ENCODE measurements around the gene EXOC3L4. TPM values are rescaled to one million over a fixed set of nuclear protein-coding genes. Genes with fewer than 3 reads are reported as not detected.
"Not testable (repeated sequence)": the region's sequence is repeated elsewhere in the genome, so short reads cannot be mapped to it uniquely, and the experiment has no call there.

Gene EXOC3L4
- polyA plus RNA-seq, 12 donors: 0.11 to 1.8 (median 0.97) TPM; not detected in 2

- DNase-seq: peak; percentile 65
Measured at GRCh38 chr14:103104654-103105452, 10.3 kb downstream of the EXOC3L4 start.

GRCh38 chr14:103105580-103106150 lies 11.1 kb downstream of the EXOC3L4 start:
- DNase-seq: no peak

DNA sequence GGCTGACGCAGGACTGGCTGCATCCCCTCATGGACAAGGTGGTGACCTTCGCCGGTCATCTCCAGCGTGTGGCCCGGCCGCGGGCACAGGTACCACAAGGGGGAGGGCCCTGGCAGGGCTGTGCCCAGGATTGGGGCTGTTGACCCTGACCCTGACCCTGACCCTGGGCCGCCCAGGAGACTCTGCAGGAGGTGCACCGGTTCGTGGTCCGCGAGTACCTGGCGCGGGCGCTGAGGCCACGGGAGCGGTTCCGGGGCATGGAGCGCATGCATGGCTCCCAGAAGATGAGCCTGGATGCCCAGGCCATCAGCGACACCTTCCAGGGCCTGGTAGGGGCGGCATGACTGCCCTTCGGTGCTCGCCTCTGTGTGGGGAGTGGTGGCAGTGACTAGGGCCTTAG lies 12.9 kb downstream of the EXOC3L4 start:
- DNase-seq: no peak

GRCh38 chr14:103107941-103108748 lies 13.6 kb downstream of the EXOC3L4 start:
- no peak for DNase-seq

DNA sequence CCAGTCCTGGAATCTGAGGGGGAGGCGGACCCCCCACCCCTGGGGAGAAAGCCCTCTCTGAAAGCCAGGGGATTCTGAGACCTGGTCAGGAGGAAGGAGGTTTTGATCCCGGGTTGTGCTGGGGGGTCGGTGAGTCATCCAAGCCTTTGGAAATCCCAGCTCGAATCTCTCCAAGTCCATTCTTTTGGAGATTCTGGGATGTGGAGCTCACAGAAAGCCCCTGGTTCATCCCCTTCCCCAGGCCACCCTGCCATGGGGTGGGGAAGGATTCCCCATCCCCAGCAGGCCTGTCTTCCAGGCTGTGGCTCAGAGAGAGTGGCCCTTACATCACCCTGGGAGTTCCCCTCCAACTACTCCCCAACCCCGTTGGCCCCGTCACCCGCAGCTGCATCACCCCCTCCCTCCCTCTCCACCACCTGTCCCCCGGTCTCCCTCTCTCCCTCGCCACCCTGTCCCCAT lies 14.3 kb downstream of the EXOC3L4 start:
- DNase-seq: no peak

GRCh38 chr14:103109535-103110441 lies 15.3 kb downstream of the EXOC3L4 start:
- DNase-seq: peak; percentile 62

- no peak for DNase-seq
Measured at GRCh38 chr14:103110681-103111231, 16.2 kb downstream of the EXOC3L4 start.

GRCh38 chr14:103111232-103111868 lies 16.8 kb downstream of the EXOC3L4 start:
- DNase-seq: no peak

DNA sequence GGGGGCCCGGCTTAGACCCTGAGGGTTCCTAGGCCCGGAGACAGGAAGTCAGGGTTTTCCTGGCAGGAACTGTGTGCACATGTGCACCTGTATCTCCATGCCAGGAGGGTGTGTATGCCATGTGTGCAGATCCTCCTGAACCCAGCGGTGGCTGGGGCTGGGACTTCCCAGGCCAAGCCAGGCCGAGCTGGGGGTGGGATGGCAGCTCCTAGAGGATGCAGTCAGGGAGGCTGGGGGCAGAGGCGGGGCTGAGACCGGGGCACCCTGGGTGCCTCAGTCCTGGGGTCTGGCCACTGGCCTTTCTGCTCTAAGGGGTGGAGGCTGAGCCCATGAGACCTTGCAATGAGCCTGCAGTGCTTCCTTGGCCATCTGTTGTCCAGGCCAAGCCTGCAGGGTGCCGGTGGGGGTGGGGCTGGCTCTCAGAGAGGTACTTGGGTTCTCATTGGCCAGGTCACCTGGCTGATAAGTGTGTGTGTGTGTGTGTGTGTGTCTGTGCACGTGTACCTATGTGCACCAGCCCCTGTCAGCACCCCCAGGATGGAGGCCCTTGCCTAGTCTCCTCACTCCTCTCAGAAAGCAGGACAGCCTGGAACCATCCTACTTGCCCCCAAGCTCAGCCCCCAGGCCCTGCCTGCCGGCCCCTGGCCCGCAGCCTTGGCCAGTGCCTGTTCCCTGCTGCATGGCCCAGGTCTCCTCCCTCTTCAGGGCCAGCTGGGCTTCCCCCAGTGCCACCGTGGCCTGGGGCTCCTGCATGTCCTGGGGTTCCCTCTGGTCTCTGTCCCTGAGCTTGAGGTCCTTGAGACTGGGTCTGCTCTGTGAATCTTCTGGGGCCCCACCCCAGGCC lies 18.1 kb downstream of the EXOC3L4 start:
- no peak for DNase-seq

DNA sequence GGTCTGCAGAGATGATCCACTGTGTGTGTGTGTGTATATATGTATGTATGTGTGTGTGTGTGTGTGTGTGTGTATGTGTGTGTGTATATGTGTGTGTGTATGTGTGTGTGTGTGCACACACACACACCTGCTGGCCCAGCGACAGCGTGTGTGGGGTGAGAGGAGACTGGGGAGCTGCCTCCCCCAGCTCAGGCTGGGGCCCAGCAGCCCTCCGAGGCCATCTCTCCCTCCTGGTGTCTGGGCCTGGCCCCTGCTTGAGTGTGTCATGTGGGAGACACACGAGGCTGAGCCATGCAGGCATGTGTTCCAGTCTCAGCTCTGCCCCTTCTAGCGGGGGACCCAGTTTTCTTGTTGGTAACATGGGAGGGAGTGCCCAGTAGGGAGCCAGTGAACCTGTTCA lies 18.8 kb downstream of the EXOC3L4 start:
- no peak for DNase-seq

GRCh38 chr14:103113774-103114173 lies 19.2 kb downstream of the EXOC3L4 start:
- DNase-seq: no peak

DNA sequence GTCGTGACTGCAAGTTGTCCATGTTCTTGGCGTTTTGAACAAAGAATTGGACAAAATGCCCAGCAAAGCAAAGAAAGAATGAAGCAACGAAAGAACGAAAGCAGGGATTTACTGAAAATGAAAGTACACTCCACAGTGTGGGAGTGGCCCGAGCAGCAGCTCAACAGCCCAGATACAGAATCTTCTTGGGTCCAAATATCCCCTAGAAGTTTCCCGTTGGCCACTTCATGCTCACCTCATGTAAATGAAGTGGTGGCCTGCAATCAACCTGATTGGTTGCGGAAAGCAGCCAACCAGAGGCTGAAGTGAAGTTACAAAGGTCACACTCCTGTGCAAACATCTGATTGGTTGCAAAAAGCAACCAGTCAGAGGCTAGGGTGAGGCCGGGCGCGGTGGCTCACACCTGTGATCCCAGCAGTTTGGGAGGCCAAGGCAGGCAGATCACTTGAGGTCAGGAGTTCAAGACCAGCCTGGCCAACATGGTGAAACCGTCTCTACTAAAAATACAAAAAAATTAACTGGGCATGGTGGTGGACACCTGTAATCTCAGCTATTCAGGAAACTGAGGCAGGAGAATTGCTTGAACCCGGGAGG lies 20.7 kb downstream of the EXOC3L4 start:
- DNase-seq: not testable (repeated sequence)

DNA sequence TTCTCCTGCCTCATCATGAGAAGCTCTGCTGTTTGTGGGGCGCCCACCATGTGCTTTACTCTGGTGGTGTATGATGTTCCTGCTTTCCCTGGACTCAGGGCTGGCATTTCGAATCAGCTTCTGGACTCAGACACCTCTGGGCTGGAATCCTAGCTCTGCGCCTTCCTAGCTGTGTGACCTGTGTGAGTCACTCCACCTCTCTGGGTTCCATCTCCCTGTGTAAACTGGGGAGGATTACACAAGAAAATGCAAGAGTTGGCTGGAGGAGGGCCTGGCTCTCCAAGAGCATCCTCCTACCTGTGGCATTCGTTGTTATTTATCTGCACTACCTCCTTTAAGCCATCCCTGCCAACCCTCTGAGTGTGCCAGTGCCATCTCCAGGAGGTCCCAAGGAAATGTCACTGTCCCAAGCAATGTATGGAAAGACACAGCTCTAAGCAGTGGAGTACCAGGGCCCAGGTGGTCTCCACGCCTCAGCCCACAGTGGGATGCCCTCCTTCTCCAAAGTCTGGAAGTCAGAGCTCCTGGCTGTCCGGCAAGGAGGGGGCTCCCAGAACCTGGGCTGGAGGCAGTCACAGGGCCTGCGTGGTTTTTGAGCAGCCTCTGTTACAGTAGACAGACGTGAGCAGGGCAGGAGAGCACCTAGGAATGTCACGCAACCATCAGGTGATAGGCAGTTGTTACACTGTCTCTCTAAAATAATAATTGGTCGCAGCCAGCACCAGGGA lies 21.5 kb downstream of the EXOC3L4 start:
- DNase-seq: no peak

GRCh38 chr14:103116636-103117035 lies 22.1 kb downstream of the EXOC3L4 start:
- DNase-seq: no peak

- DNase-seq: not testable (repeated sequence)
Measured at GRCh38 chr14:103117499-103117898, 23.0 kb downstream of the EXOC3L4 start.

DNA sequence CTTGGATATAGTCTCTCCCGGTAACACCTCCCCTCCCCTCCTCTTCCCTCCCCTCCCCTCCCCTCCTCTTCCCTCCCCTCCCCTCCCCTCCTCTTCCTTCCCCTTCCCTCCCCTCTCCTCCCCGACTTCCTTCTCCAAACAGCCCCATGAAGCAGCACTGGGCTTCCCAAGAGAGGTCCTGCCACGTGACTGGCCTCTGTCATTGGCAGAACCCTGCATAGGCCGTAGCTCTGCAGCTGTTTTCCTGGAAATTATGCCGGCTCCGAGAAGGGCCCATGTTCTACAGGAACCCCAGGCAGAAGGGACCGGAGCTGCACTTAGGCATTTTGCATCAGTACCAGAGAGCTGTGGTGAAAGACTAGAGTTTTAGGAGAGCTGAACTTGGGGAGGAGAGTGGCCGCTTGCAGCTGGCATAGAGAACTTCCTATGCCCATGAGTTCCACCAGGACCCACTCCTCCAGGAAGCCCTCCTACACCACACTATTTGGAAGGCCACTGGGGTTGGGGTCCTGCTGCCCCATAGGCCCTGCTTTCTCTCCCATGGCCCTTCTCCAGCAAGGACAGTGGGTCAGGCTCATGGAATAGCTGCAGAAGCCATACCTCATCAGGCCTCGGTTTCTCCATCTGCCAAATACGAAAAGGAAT lies 23.6 kb downstream of the EXOC3L4 start:
- peak; percentile 89 for DNase-seq

GRCh38 chr14:103118663-103119404 lies 24.3 kb downstream of the EXOC3L4 start:
- no peak for DNase-seq

Data from muscle of arm (tissue), 12 donors.